Measurements from ENCODE around the gene STAG3. TPM values are rescaled to one million over a fixed set of nuclear protein-coding genes. Genes with fewer than 3 reads are reported as not detected.

The STAG3 gene
- total and polyA plus RNA-seq, 2 of the 8 experiments (the other 6 are each of a cell fraction or from before 2014, with no cell fraction given) = 1.3 to 3.3 TPM

- TF ChIP-seq RFX5 (IDR thresholded peaks at IDR 0.05; ENCODE audit: borderline replicate concordance, low read depth, low read length) (no peak), EP300 (IDR thresholded peaks at IDR 0.05; ENCODE audit: borderline replicate concordance in 1 of 2, low read depth in 2 of 2, low read length in 2 of 2) (no peak), BCL11A (IDR thresholded peaks at IDR 0.05; ENCODE audit: low read depth in 2 of 2, low read length in 2 of 2) (no peak)
These were observed 43.0 kb downstream of the STAG3 start (continued) for GRCh38 chr7:100220586-100221230.

All from H1 (cell line).